DND-41 (cell line): ENCODE results near the gene OR6C3.

ENCODE experiments used
- CTCF ChIP-seq: IDR thresholded peaks from 2 replicates; pipeline ENCODE4 v1.5.1; 2012; ENCODE audit warnings: borderline replicate concordance, low read length, moderate library complexity, mild to moderate bottlenecking; ENCODE audit not compliant: poor library complexity, severe bottlenecking; ENCODE audit errors: extremely low read depth
- EZH2 ChIP-seq: IDR thresholded peaks from 3 replicates; pipeline ENCODE4 v1.6.1; 2012; ENCODE audit warnings: borderline replicate concordance, low read depth, mild to moderate bottlenecking, moderate library complexity, low read length, inconsistent platforms; ENCODE audit not compliant: severe bottlenecking

GRCh38 chr12:55365086-55365485 is 34.5 kb downstream of the OR6C3 start:
- TF ChIP-seq CTCF: no peak
- TF ChIP-seq EZH2: no peak
